Measurements from ENCODE around the gene PSMA7. TPM values are rescaled to one million over a fixed set of nuclear protein-coding genes. Genes with fewer than 3 reads are reported as not detected.

Gene PSMA7
- total and polyA plus RNA-seq, 4 donors = 109 to 342 (median 196) TPM

- peak overlapping the region in 2 of 3 donors; percentile 78 to 88 for H3K4me3 ChIP-seq (ENCODE audit: low read depth in 1 of 3, low read length in 3 of 3)
- TF ChIP-seq ZBTB33 (IDR thresholded peaks at IDR 0.05) = no peak
- TF ChIP-seq HNF4A (conservative IDR thresholded peaks at IDR 0.05) = peak in 1 of 2 donors; percentile 1
- H3K9ac ChIP-seq (ENCODE audit: low read depth in 1 of 2, low read length in 2 of 2) = peak overlapping the region in 1 of 2 donors; percentile 19
- 49% methylated on average over 19 of the region's 19 CpGs for WGBS
- peak overlapping the region in 1 of 2 donors; percentile 2 for H3K27ac ChIP-seq (ENCODE audit: low read depth in 1 of 2, low read length in 2 of 2)
- no peaks in the 10 kb centered on the region for H3K9me3 ChIP-seq (ENCODE audit: control insufficient read depth in 4 of 4, low read length in 3 of 4)
- peaks cover 5 to 32% (median 27%) of the 10 kb centered on the region in 4 donors for H3K36me3 ChIP-seq (ENCODE audit: control insufficient read depth in 4 of 4, insufficient read depth in 3 of 4, low read depth in 1 of 4, low read length in 3 of 4)
- H3K4me1 ChIP-seq (ENCODE audit: control insufficient read depth in 4 of 4, insufficient read depth in 4 of 4, low read length in 3 of 4) = peaks cover 0 to 16% (median 12%) of the 10 kb centered on the region in 4 donors
- DNase-seq (ENCODE audit: low spot score) = no peak
- H3K27me3 ChIP-seq (ENCODE audit: control insufficient read depth in 4 of 4, insufficient read depth in 4 of 4, low read length in 3 of 4) = no peaks in the 10 kb centered on the region
Observed at GRCh38 chr20:62123450-62124118, 19.6 kb downstream of the PSMA7 start.

- Histone ChIP-seq H3K9ac (ENCODE audit: low read depth in 1 of 2, low read length in 2 of 2) (peak overlapping the region in 1 of 2 donors; percentile 19), H3K27ac (ENCODE audit: low read depth in 1 of 2, low read length in 2 of 2) (peak overlapping the region; percentile 29 to 71), H3K27me3 (ENCODE audit: control insufficient read depth in 4 of 4, insufficient read depth in 4 of 4, low read length in 3 of 4) (no peaks in the 10 kb centered on the region), H3K4me3 (ENCODE audit: low read depth in 1 of 3, low read length in 3 of 3) (peak overlapping the region; percentile 78 to 88 (median 85)), H3K36me3 (ENCODE audit: control insufficient read depth in 4 of 4, insufficient read depth in 3 of 4, low read depth in 1 of 4, low read length in 3 of 4) (peaks cover 3 to 24% (median 20%) of the 10 kb centered on the region in 4 donors), H3K4me1 (ENCODE audit: control insufficient read depth in 4 of 4, insufficient read depth in 4 of 4, low read length in 3 of 4) (peaks cover 0 to 16% (median 12%) of the 10 kb centered on the region in 4 donors), H3K9me3 (ENCODE audit: control insufficient read depth in 4 of 4, low read length in 3 of 4) (no peaks in the 10 kb centered on the region)
- 1% methylated on average over 77 of the region's 77 CpGs for WGBS
- DNase-seq (ENCODE audit: low spot score) = peak; percentile 60
- TF ChIP-seq TAF1 (conservative IDR thresholded peaks at IDR 0.05) (no peak), HNF4A (conservative IDR thresholded peaks at IDR 0.05) (peak; percentile 4 to 8), ATF3 (IDR thresholded peaks at IDR 0.05) (no peak), ZBTB33 (IDR thresholded peaks at IDR 0.05) (no peak), MAX (IDR thresholded peaks at IDR 0.05) (no peak), RXRA (IDR thresholded peaks at IDR 0.05) (peak in 1 of 2 donors; percentile 12), NR2F2 (IDR thresholded peaks at IDR 0.05) (no peak), CTCF (IDR thresholded peaks at IDR 0.05; ENCODE audit: low read depth, low read length, missing input control) (no peak), HNF4G (IDR thresholded peaks at IDR 0.05) (no peak), RAD21 (IDR thresholded peaks at IDR 0.05) (peak in 1 of 2 donors; percentile 43), EGR1 (IDR thresholded peaks at IDR 0.05; ENCODE audit: low read depth in 2 of 2) (no peak), YY1 (IDR thresholded peaks at IDR 0.05) (no peak)
Observed at GRCh38 chr20:62122654-62123449, 20.3 kb downstream of the PSMA7 start.

Data from liver (tissue), 9 donors.